ENCODE data around the gene C11orf98. TPM values are rescaled to one million over a fixed set of nuclear protein-coding genes. Genes with fewer than 3 reads are reported as not detected.

Gene C11orf98
- total and polyA plus RNA-seq, 2 of the 13 experiments (the other 11 are each of a cell fraction or from before 2014, with no cell fraction given) = 30.4 to 91.8 TPM

- TF ChIP-seq ZNF10 (CRISPR knock-in tag; IDR thresholded peaks at IDR 0.05; ENCODE audit: borderline replicate concordance, low read depth) (no peak), ZNF3 (CRISPR knock-in tag; IDR thresholded peaks at IDR 0.05) (no peak), SETDB1 (CRISPR knock-in tag; IDR thresholded peaks at IDR 0.05; ENCODE audit: borderline replicate concordance) (no peak), BRF2 (CRISPR knock-in tag; IDR thresholded peaks at IDR 0.05) (0 out of 2 replicates have a peak, but pooled peaks have one; percentile 52), ZNF605 (CRISPR knock-in tag; IDR thresholded peaks at IDR 0.05) (peak; percentile 67; the same call in 1 of the 2 replicates), ZNF7 (CRISPR knock-in tag; IDR thresholded peaks at IDR 0.05) (no peak), ZFP62 (CRISPR knock-in tag; IDR thresholded peaks at IDR 0.05) (no peak), ZBTB7B (CRISPR knock-in tag; IDR thresholded peaks at IDR 0.05) (peak; percentile 48; the same call in 1 of the 2 replicates), IKZF1 (IDR thresholded peaks at IDR 0.05) (no peak), PAX8 (CRISPR knock-in tag; IDR thresholded peaks at IDR 0.05; ENCODE audit: borderline replicate concordance) (no peak), ZFP91 (CRISPR knock-in tag; IDR thresholded peaks at IDR 0.05; ENCODE audit: borderline replicate concordance) (peak; percentile 88), NCOR1 (IDR thresholded peaks at IDR 0.05; ENCODE audit: borderline replicate concordance, low read length) (no peak), JDP2 (CRISPR knock-in tag; IDR thresholded peaks at IDR 0.05; ENCODE audit: borderline replicate concordance) (no peak; the same call in 1 of the 2 replicates), ZNF564 (CRISPR knock-in tag; IDR thresholded peaks at IDR 0.05) (peak; percentile 50; the same call in 1 of the 2 replicates), NAIF1 (CRISPR knock-in tag; IDR thresholded peaks at IDR 0.05; ENCODE audit: borderline replicate concordance) (peak; percentile 99), PATZ1 (CRISPR knock-in tag; IDR thresholded peaks at IDR 0.05) (peak; percentile 56; the same call in 1 of the 2 replicates), KLF6 (CRISPR knock-in tag; IDR thresholded peaks at IDR 0.05) (0 out of 2 replicates have a peak, but pooled peaks have one; percentile 73)
- TF ChIP-seq, protein P1, sequence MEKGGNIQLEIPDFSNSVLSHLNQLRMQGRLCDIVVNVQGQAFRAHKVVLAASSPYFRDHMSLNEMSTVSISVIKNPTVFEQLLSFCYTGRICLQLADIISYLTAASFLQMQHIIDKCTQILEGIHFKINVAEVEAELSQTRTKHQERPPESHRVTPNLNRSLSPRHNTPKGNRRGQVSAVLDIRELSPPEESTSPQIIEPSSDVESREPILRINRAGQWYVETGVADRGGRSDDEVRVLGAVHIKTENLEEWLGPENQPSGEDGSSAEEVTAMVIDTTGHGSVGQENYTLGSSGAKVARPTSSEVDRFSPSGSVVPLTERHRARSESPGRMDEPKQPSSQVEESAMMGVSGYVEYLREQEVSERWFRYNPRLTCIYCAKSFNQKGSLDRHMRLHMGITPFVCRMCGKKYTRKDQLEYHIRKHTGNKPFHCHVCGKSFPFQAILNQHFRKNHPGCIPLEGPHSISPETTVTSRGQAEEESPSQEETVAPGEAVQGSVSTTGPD (CRISPR knock-in tag; IDR thresholded peaks at IDR 0.05) = 0 out of 2 replicates have a peak, but pooled peaks have one; percentile 34
- TF ChIP-seq, protein P2, sequence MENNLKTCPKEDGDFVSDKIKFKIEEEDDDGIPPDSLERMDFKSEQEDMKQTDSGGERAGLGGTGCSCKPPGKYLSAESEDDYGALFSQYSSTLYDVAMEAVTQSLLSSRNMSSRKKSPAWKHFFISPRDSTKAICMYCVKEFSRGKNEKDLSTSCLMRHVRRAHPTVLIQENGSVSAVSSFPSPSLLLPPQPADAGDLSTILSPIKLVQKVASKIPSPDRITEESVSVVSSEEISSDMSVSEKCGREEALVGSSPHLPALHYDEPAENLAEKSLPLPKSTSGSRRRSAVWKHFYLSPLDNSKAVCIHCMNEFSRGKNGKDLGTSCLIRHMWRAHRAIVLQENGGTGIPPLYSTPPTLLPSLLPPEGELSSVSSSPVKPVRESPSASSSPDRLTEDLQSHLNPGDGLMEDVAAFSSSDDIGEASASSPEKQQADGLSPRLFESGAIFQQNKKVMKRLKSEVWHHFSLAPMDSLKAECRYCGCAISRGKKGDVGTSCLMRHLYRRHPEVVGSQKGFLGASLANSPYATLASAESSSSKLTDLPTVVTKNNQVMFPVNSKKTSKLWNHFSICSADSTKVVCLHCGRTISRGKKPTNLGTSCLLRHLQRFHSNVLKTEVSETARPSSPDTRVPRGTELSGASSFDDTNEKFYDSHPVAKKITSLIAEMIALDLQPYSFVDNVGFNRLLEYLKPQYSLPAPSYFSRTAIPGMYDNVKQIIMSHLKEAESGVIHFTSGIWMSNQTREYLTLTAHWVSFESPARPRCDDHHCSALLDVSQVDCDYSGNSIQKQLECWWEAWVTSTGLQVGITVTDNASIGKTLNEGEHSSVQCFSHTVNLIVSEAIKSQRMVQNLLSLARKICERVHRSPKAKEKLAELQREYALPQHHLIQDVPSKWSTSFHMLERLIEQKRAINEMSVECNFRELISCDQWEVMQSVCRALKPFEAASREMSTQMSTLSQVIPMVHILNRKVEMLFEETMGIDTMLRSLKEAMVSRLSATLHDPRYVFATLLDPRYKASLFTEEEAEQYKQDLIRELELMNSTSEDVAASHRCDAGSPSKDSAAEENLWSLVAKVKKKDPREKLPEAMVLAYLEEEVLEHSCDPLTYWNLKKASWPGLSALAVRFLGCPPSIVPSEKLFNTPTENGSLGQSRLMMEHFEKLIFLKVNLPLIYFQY (CRISPR knock-in tag; IDR thresholded peaks at IDR 0.05; ENCODE audit: borderline replicate concordance) = no peak
Measured at GRCh38 chr11:62671608-62672389, 6.8 kb upstream of the C11orf98 start, which contains the start of the genes LBHD1 and UQCC3 (continued).

All from HepG2 (cell line).